SH-SY5Y (cell line): Measurements from ENCODE around the gene DNAI2.

Source experiments
- GATA2 ChIP-seq: IDR thresholded peaks from 2 replicates; pipeline ENCODE4 v1.6.1; 2011; ENCODE audit warnings: mild to moderate bottlenecking, low read depth, low read length
- GATA3 ChIP-seq: IDR thresholded peaks from 2 replicates; pipeline ENCODE4 v1.6.1; 2011; ENCODE audit warnings: low read depth, mild to moderate bottlenecking, low read length, moderate library complexity

GRCh38 chr17:74343526-74344284 lies 69.7 kb downstream of the DNAI2 start:
- TF ChIP-seq GATA2: no peak
- no peak for TF ChIP-seq GATA3
